K562 (cell line): ENCODE measurements around the gene SEPTIN2. TPM values are rescaled to one million over a fixed set of nuclear protein-coding genes. Genes with fewer than 3 reads are reported as not detected.

Experiments
- ATAC-seq: fragments of 200-7000 bp; cut with Tn5 transposase; 3 replicates; pipeline ENCODE4 v1.9.1; 2020; ENCODE audit warnings: moderate library complexity
- BruUV-seq: library from RNA; stranded (reverse); fragments of 400-500 nt; replicated peaks from 2 replicates; lab custom pipeline; 2021; lab: Mats Ljungman, UMichigan
- CTCF ChIA-PET: fragments of 300-600 bp; formaldehyde crosslinking; extraction: SDS; loops from one replicate; lab custom pipeline; 2021; ENCODE audit warnings: low intra/inter-chr PET ratio; lab: Yijun Ruan, JAX
- POLR2A ChIA-PET: fragments of 300-600, 350-650 bp; sonication (Branson Sonifier 250); formaldehyde crosslinking; extraction: SDS; loops from one replicate; lab custom pipeline; 2021; ENCODE audit warnings: antibody characterized with exemption, inconsistent platforms; lab: Yijun Ruan, JAX
- DNase-seq, 4 experiments: peaks; one replicate each; pipeline versions ENCODE4 v3.0.0 to v3.0.0-alpha.2; 2011 to 2018; ENCODE audit warnings: low spot score in 3 of 4, mixed read lengths in 3 of 4; ENCODE audit errors: extremely low read depth in 1 of 4
- FAIRE-seq: peaks from 2 replicates; lab custom pipeline; 2011; peaks lifted over from hg19 to GRCh38; lab: Jason Lieb, UNC
- H2AFZ ChIP-seq: 2 replicates; pipeline ENCODE4 v1.6.0; 2011; ENCODE audit warnings: low read depth, low read length, control low read depth, inconsistent platforms
- H3K27ac ChIP-seq: fragments of 200-600 bp; 3 replicates; pipeline ENCODE4 v1.8.0; 2011; ENCODE audit warnings: low read depth, mild to moderate bottlenecking, control low read depth, inconsistent platforms, low read length, moderate library complexity, mixed read lengths; ENCODE audit errors: extremely low read depth
- H3K27me3 ChIP-seq, 2 experiments: fragments of 300-600 bp in 1 of 2; 2 replicates in 1 of 2; 3 replicates in 1 of 2; pipeline versions ENCODE4 v1.6.0 to v1.8.0; 2011; ENCODE audit warnings: inconsistent platforms in 2 of 2, low read length in 2 of 2, mild to moderate bottlenecking in 1 of 2, mixed read lengths in 1 of 2, moderate library complexity in 1 of 2; ENCODE audit not compliant: control insufficient read depth in 2 of 2, insufficient read depth in 2 of 2
- H3K36me3 ChIP-seq: fragments of 300-600 bp; 3 replicates; pipeline ENCODE4 v1.8.0; 2011; ENCODE audit warnings: mild to moderate bottlenecking, low read length, inconsistent platforms; ENCODE audit not compliant: control insufficient read depth, insufficient read depth
- H3K4me1 ChIP-seq, 2 experiments: fragments of 200-600 bp in 1 of 2; replicated peaks in 1 of 2; 2 replicates in 1 of 2; 3 replicates in 1 of 2; pipeline versions ENCODE4 v1.5.1 to v1.8.0; 2011; ENCODE audit warnings: inconsistent platforms in 2 of 2, low read length in 2 of 2, mild to moderate bottlenecking in 1 of 2, mixed read lengths in 1 of 2, moderate library complexity in 1 of 2; ENCODE audit not compliant: control insufficient read depth in 2 of 2, insufficient read depth in 2 of 2
- H3K4me2 ChIP-seq: 2 replicates; pipeline ENCODE4 v1.6.1; 2011; ENCODE audit warnings: low read length, control low read depth, inconsistent platforms, mixed read lengths; ENCODE audit not compliant: insufficient read depth
- H3K4me3 ChIP-seq: fragments of 200-600 bp; sonication (generic), shearing (Covaris generic); 2 replicates; pipeline ENCODE4 v1.5.1; 2016; ENCODE audit warnings: control low read depth, inconsistent platforms
- H3K79me2 ChIP-seq: fragments of 200-600 bp; 3 replicates; pipeline ENCODE4 v1.8.0; 2011; ENCODE audit warnings: low read length, inconsistent platforms; ENCODE audit not compliant: control insufficient read depth, insufficient read depth
- H3K9ac ChIP-seq, 2 experiments: 2 replicates each; pipeline versions ENCODE4 v1.6.0 to v1.6.1; 2011; ENCODE audit warnings: low read depth in 2 of 2, low read length in 2 of 2, control low read depth in 1 of 2, inconsistent platforms in 1 of 2, mild to moderate bottlenecking in 1 of 2, mixed read lengths in 1 of 2; ENCODE audit not compliant: insufficient read depth in 1 of 2
- H3K9me1 ChIP-seq: one replicate; pipeline ENCODE4 v1.6.0; 2011; ENCODE audit warnings: inconsistent platforms, mild to moderate bottlenecking, low read length, moderate library complexity; ENCODE audit not compliant: control insufficient read depth, insufficient read depth
- H3K9me3 ChIP-seq: replicated peaks from 2 replicates; pipeline ENCODE4 v1.5.1; 2011; ENCODE audit warnings: low read depth, low read length, inconsistent platforms; ENCODE audit not compliant: control insufficient read depth, insufficient read depth
- H4K20me1 ChIP-seq: replicated peaks from 2 replicates; pipeline ENCODE4 v1.6.1; 2011; ENCODE audit warnings: low read length, inconsistent platforms, mixed read lengths; ENCODE audit not compliant: control insufficient read depth, insufficient read depth
- CBFB ChIP-seq: sonication (generic); formaldehyde crosslinking; IDR thresholded peaks from 2 replicates; pipeline ENCODE4 v1.4.0; 2020; ENCODE audit warnings: mild to moderate bottlenecking, missing genetic modification reagents
- CEBPB ChIP-seq: fragments of 450-650 bp; IDR thresholded peaks from 2 replicates; pipeline ENCODE4 v1.6.1; 2016; ENCODE audit warnings: missing genetic modification characterization, missing compliant biosample characterization
- CREB1 ChIP-seq, 2 experiments: sonication (generic) in 1 of 2; formaldehyde crosslinking in 1 of 2; IDR thresholded peaks; 2 replicates each; pipeline versions ENCODE4 v1.6.1 to v1.8.0; 2012 to 2022; ENCODE audit warnings: inconsistent platforms in 1 of 2, mild to moderate bottlenecking in 1 of 2, missing genetic modification reagents in 1 of 2, moderate library complexity in 1 of 2
- JUN ChIP-seq, 2 experiments: sonication (generic) in 1 of 2; formaldehyde crosslinking in 1 of 2; IDR thresholded peaks; 2 replicates each; pipeline versions ENCODE4 v1.6.1 to v1.8.0; 2012 to 2022; ENCODE audit warnings: borderline replicate concordance in 2 of 2, mild to moderate bottlenecking in 2 of 2, improper control_type of control experiment in 1 of 2, low read depth in 1 of 2, low read length in 1 of 2, missing genetic modification reagents in 1 of 2
- KLF6 ChIP-seq: fragments of 250-450 bp; sonication (Bioruptor Pico); IDR thresholded peaks from 2 replicates; pipeline ENCODE4 v1.4.0; 2020; ENCODE audit warnings: mild to moderate bottlenecking, moderate library complexity, borderline replicate concordance
- NR1H2 ChIP-seq: sonication (generic); formaldehyde crosslinking; IDR thresholded peaks from 2 replicates; pipeline ENCODE4 v1.4.0; 2020; ENCODE audit warnings: mild to moderate bottlenecking, missing genetic modification reagents
- PHF8 ChIP-seq: fragments of 200-600 bp; sonication (generic); IDR thresholded peaks from 2 replicates; pipeline ENCODE4 v1.6.1; 2012; ENCODE audit warnings: mixed run types, mild to moderate bottlenecking, inconsistent platforms, low read length, moderate library complexity, borderline replicate concordance
- POLR2G ChIP-seq: fragments of 200-400 bp; formaldehyde crosslinking; IDR thresholded peaks from 2 replicates; pipeline ENCODE4 v1.6.1; 2017; ENCODE audit warnings: low read depth, mild to moderate bottlenecking, antibody characterized with exemption, low read length, moderate library complexity
- PRPF4 ChIP-seq: fragments of 200-400 bp; formaldehyde crosslinking; IDR thresholded peaks from one replicate; pipeline ENCODE4 v1.6.1; 2017; ENCODE audit warnings: low read length, low read depth, mild to moderate bottlenecking; ENCODE audit not compliant: insufficient read depth, poor library complexity, severe bottlenecking
- RFX1 ChIP-seq: fragments of 450-650 bp; IDR thresholded peaks from 2 replicates; pipeline ENCODE4 v1.6.1; 2016; ENCODE audit warnings: mild to moderate bottlenecking, moderate library complexity
- SMAD1 ChIP-seq: fragments of 150-350 bp; IDR thresholded peaks from 2 replicates; pipeline ENCODE4 v1.6.1; 2014; ENCODE audit warnings: low read length, low read depth; ENCODE audit not compliant: partially characterized antibody
- SNRNP70 ChIP-seq: fragments of 200-400 bp; formaldehyde crosslinking; optimal IDR thresholded peaks from 2 replicates; pipeline ENCODE3; 2017; ENCODE audit warnings: low read depth, low read length
- TAF7 ChIP-seq: fragments of 450-650 bp; IDR thresholded peaks from 2 replicates; pipeline ENCODE4 v1.6.1; 2016; ENCODE audit warnings: missing genetic modification characterization, missing compliant biosample characterization
- TBL1XR1 ChIP-seq, 2 experiments: IDR thresholded peaks; 2 replicates each; pipeline ENCODE4 v1.6.1; 2012; ENCODE audit warnings: improper control_type of control experiment in 2 of 2, low read length in 2 of 2, mild to moderate bottlenecking in 1 of 2
- TFAM ChIP-seq: fragments of 250-450 bp; sonication (Bioruptor Pico); conservative IDR thresholded peaks from 2 replicates; pipeline ENCODE4 v1.5.0; 2021; ENCODE audit warnings: mild to moderate bottlenecking, moderate library complexity
- ZBTB8A ChIP-seq: fragments of 450-650 bp; IDR thresholded peaks from 2 replicates; pipeline ENCODE4 v1.6.1; 2018; ENCODE audit warnings: mild to moderate bottlenecking, moderate library complexity; ENCODE audit not compliant: partially characterized antibody
- WGBS: fragments of 100-300 bp; shearing (Covaris generic); methylation state at CpG from one replicate; pipeline ENCODE4 v1.1.6; 2016; ENCODE audit warnings: low coverage, mixed read lengths; ENCODE audit not compliant: insufficient coverage; ENCODE audit errors: missing lambda C conversion rate; 5-methylcytosine and 5-hydroxymethylcytosine counted together
- in situ Hi-C: fragments of 300-500 bp; cut with MboI; formaldehyde crosslinking; loops from 4 replicates; pipeline ENCODE4 v1.15.0; 2018; ENCODE audit warnings: inconsistent platforms, mixed read lengths
- intact Hi-C: fragments of 100-400 bp; cut with micrococcal nuclease; formaldehyde crosslinking; loops from 2 replicates; pipeline ENCODE4 v1.14.2; 2022
- polyA plus RNA-seq, 8 experiments: library from polyadenylated mRNA; depleted of rRNA in 4 of 8; stranded (reverse) in 5 of 8; unstranded in 3 of 8; fragments of >200 nt; fragmentation: Nextera tagmentation in 2 of 8; fragmentation: Illumina TruSeq in 1 of 8; extraction: Ambion mirVana in 2 of 8; extraction: Trizol in 1 of 8; gene quantifications; 2 replicates each; pipeline versions ENCODE4 v1.2.1 to v1.2.3, GENCODE V29; 2011 to 2014; ENCODE audit warnings: inconsistent platforms in 1 of 8, missing spikeins in 1 of 8
- total RNA-seq, 7 experiments: library from RNA; depleted of rRNA in 6 of 7; stranded (reverse); fragments of >200 nt in 6 of 7; fragmentation: Illumina TruSeq in 2 of 7; extraction: Trizol in 2 of 7; gene quantifications; 2 replicates each; pipeline versions ENCODE4 v1.2.1 to v1.2.3, GENCODE V29; 2011 to 2021; ENCODE audit warnings: low replicate concordance in 1 of 7
- TF ChIP-seq, protein P1 (sequence below): fragments of 450-650 bp; IDR thresholded peaks from 2 replicates; pipeline ENCODE4 v1.7.0; 2016; ENCODE audit warnings: borderline replicate concordance
- TF ChIP-seq, protein P2 (sequence below): fragments of 450-650 bp; formaldehyde crosslinking; IDR thresholded peaks from 2 replicates; pipeline ENCODE4 v1.4.0; 2022; ENCODE audit warnings: mild to moderate bottlenecking, moderate library complexity

Gene SEPTIN2
- total and polyA plus RNA-seq, 9 of the 15 experiments (the other 6 are each of a cell fraction or from before 2014, with no cell fraction given), result 121 to 367 (median 166) TPM

DNA sequence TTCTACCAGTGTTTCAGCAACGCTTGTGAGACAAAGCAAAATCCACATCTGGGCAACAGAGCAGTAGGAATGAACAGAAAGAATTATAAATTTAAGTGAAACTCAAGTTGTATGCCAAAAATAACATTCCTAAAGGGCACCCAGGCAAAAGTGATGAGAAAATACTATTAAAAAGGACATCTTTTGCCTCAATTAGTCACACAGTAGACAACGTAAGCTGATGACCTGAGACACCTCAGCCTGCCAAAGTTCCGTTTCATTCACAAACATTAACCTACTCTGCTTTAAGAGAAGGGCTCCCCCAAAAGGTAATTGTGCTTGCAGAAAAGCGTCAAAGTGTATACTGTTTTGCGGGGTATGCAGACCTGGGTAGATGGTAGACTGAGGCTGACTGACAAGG is 7.5 kb upstream of the SEPTIN2 start:
- Histone ChIP-seq H3K9me3 (no peaks in the 10 kb centered on the region), H3K4me3 (no peak overlapping the region), H3K27ac (no peak overlapping the region), H3K4me1 (peaks cover 21 to 40% of the 10 kb centered on the region in 2 experiments; a peak in 4 of 5 replicates), H3K27me3 (no peaks in the 10 kb centered on the region), H3K4me2 (no peak overlapping the region), H4K20me1 (peaks cover 27% of the 10 kb centered on the region), H2AFZ (no peak overlapping the region), H3K9ac (peak overlapping the region in 1 of 2 experiments; percentile 61; a peak in 1 of 4 replicates), H3K79me2 (peaks cover 99% of the 10 kb centered on the region), H3K36me3 (peaks cover 24% of the 10 kb centered on the region), H3K9me1 (peaks cover 3% of the 10 kb centered on the region)
- no TSS peak for BruUV-seq
- WGBS, result 74% methylated on average over 5 of the region's 5 CpGs
- TF ChIP-seq NR1H2 (CRISPR knock-in tag) (no peak), ZBTB8A (no peak), RFX1 (no peak), PHF8 (no peak), TBL1XR1 (IDR thresholded peaks at IDR 0.05; ENCODE audit: low read length in 2 of 2) (no peak), TAF7 (tag) (no peak), CREB1 (IDR thresholded peaks at IDR 0.05) (no peak), CREB1 (CRISPR knock-in tag; IDR thresholded peaks at IDR 0.05) (no peak), SNRNP70 (no peak), JUN (IDR thresholded peaks at IDR 0.05; ENCODE audit: borderline replicate concordance, low read depth, low read length) (no peak), JUN (CRISPR knock-in tag; IDR thresholded peaks at IDR 0.05; ENCODE audit: borderline replicate concordance) (no peak), CBFB (no peak), POLR2G (no peak), PRPF4 (no peak), TFAM (CRISPR knock-in tag) (no peak), KLF6 (no peak), CEBPB (tag) (no peak), SMAD1 (no peak)
- TF ChIP-seq, protein P1, sequence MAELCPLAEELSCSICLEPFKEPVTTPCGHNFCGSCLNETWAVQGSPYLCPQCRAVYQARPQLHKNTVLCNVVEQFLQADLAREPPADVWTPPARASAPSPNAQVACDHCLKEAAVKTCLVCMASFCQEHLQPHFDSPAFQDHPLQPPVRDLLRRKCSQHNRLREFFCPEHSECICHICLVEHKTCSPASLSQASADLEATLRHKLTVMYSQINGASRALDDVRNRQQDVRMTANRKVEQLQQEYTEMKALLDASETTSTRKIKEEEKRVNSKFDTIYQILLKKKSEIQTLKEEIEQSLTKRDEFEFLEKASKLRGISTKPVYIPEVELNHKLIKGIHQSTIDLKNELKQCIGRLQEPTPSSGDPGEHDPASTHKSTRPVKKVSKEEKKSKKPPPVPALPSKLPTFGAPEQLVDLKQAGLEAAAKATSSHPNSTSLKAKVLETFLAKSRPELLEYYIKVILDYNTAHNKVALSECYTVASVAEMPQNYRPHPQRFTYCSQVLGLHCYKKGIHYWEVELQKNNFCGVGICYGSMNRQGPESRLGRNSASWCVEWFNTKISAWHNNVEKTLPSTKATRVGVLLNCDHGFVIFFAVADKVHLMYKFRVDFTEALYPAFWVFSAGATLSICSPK, result no peak
- TF ChIP-seq, protein P2, sequence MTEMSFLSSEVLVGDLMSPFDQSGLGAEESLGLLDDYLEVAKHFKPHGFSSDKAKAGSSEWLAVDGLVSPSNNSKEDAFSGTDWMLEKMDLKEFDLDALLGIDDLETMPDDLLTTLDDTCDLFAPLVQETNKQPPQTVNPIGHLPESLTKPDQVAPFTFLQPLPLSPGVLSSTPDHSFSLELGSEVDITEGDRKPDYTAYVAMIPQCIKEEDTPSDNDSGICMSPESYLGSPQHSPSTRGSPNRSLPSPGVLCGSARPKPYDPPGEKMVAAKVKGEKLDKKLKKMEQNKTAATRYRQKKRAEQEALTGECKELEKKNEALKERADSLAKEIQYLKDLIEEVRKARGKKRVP, result no peak
- ATAC-seq (no peak), DNase-seq (no peak), FAIRE-seq (no peak)
- intact Hi-C loops, result no loop called here
- CTCF ChIA-PET, result no interaction called here
- in situ Hi-C loops, result no loop called here
- POLR2A ChIA-PET, result interaction anchor here (0.6 kb wide), 1 partner anchor 16 kb away, joined by 3 read pairs; no protein-coding TSS in a partner anchor
